ENCODE measurements around the gene FBXO31. TPM values are rescaled to one million over a fixed set of nuclear protein-coding genes. Genes with fewer than 3 reads are reported as not detected.

Gene FBXO31
- total and polyA plus RNA-seq, 8 donors = 6.4 to 1,171 (median 23.8) TPM

- no peak for TF ChIP-seq CTCF (IDR thresholded peaks at IDR 0.05)
- TF ChIP-seq POLR2AphosphoS5 (IDR thresholded peaks at IDR 0.05) = no peak
- intact Hi-C loops (cut with DNase I; ENCODE audit: low total_unique reads) = no loop called here
Observed at GRCh38 chr16:87352818-87353217, 30.8 kb downstream of the FBXO31 start.

GRCh38 chr16:87351320-87351698, 32.3 kb downstream of the FBXO31 start:
- no peaks in the 10 kb centered on the region for H3K9me3 ChIP-seq
- WGBS, 5 donors = 57 to 76% (median 72%) methylated on average over 9 of the region's 9 CpGs
- H3K27ac ChIP-seq = no peak overlapping the region
- DNase-seq = no peak
- peaks cover 9 to 63% (median 51%) of the 10 kb centered on the region in 4 donors for H3K36me3 ChIP-seq
- H3K4me1 ChIP-seq = peaks cover 0 to 17% (median 3%) of the 10 kb centered on the region in 4 donors
- H3K27me3 ChIP-seq = no peaks in the 10 kb centered on the region
- no peak overlapping the region for H3K4me3 ChIP-seq
- TF ChIP-seq POLR2A (IDR thresholded peaks at IDR 0.05) = no peak
- no peak for TF ChIP-seq POLR2AphosphoS5 (IDR thresholded peaks at IDR 0.05)
- no peak for TF ChIP-seq CTCF (IDR thresholded peaks at IDR 0.05)
- TF ChIP-seq EP300 (IDR thresholded peaks at IDR 0.05) = no peak
- intact Hi-C loops (cut with DNase I; ENCODE audit: low total_unique reads) = no loop called here

More at GRCh38 chr16:87352818-87353217, 30.8 kb downstream of the FBXO31 start:
- peaks cover 0 to 17% (median 3%) of the 10 kb centered on the region in 4 donors for H3K4me1 ChIP-seq
- H3K27ac ChIP-seq = no peak overlapping the region
- DNase-seq = no peak
- H3K36me3 ChIP-seq = peaks cover 4 to 68% (median 56%) of the 10 kb centered on the region in 4 donors
- no peak overlapping the region for H3K4me3 ChIP-seq
- no peaks in the 10 kb centered on the region for H3K9me3 ChIP-seq
- WGBS, 5 donors = 94 to 96% (median 95%) methylated on average over 10 to 15 of the region's 15 CpGs
- H3K27me3 ChIP-seq = no peaks in the 10 kb centered on the region

- Histone ChIP-seq H3K27ac (no peak overlapping the region), H3K27me3 (no peaks in the 10 kb centered on the region), H3K36me3 (peaks cover 14 to 65% (median 53%) of the 10 kb centered on the region in 4 donors), H3K4me1 (peaks cover under 1 to 20% (median 6%) of the 10 kb centered on the region in 4 donors), H3K9me3 (no peaks in the 10 kb centered on the region), H3K4me3 (no peak overlapping the region)
- WGBS, 5 donors = 77 to 81% (median 79%) methylated on average over 23 of the region's 23 CpGs
- TF ChIP-seq CTCF (IDR thresholded peaks at IDR 0.05) = no peak
- no peak for TF ChIP-seq EP300 (IDR thresholded peaks at IDR 0.05)
- TF ChIP-seq POLR2A (IDR thresholded peaks at IDR 0.05) = no peak
- TF ChIP-seq POLR2AphosphoS5 (IDR thresholded peaks at IDR 0.05) = no peak
- peak in 1 of 2 donors; percentile 54 for DNase-seq
- intact Hi-C loops (cut with DNase I; ENCODE audit: low total_unique reads) = no loop called here
Observed at GRCh38 chr16:87350681-87351319, 32.8 kb downstream of the FBXO31 start.

- H3K27ac ChIP-seq = no peak overlapping the region
- H3K36me3 ChIP-seq = peaks cover 15 to 65% (median 56%) of the 10 kb centered on the region in 4 donors
- intact Hi-C loops (cut with DNase I; ENCODE audit: low total_unique reads) = no loop called here
- no peak for DNase-seq
- WGBS, 5 donors = 86 to 98% (median 93%) methylated on average over 8 of the region's 8 CpGs
- no peaks in the 10 kb centered on the region for H3K27me3 ChIP-seq
- H3K4me3 ChIP-seq = no peak overlapping the region
- no peaks in the 10 kb centered on the region for H3K9me3 ChIP-seq
- TF ChIP-seq POLR2AphosphoS5 (IDR thresholded peaks at IDR 0.05) (no peak), EP300 (IDR thresholded peaks at IDR 0.05) (no peak), CTCF (IDR thresholded peaks at IDR 0.05) (no peak), POLR2A (IDR thresholded peaks at IDR 0.05) (no peak)
- peaks cover 4 to 27% (median 14%) of the 10 kb centered on the region in 4 donors for H3K4me1 ChIP-seq
Observed at GRCh38 chr16:87350031-87350430, 33.5 kb downstream of the FBXO31 start.
